WTC11 (cell line): ENCODE results near the gene HEYL. TPM values are rescaled to one million over a fixed set of nuclear protein-coding genes. Genes with fewer than 3 reads are reported as not detected.

ENCODE experiments used
- ATAC-seq: fragments of 200-7000 bp; cut with Tn5 transposase; 2 replicates; pipeline ENCODE4 v1.10.0; 2021; ENCODE audit warnings: mild to moderate bottlenecking, moderate library complexity
- CTCF ChIA-PET: fragments of 300-600 bp; sonication (Branson Sonifier 250); formaldehyde crosslinking; loops from one replicate; lab custom pipeline; 2021; ENCODE audit warnings: antibody characterized with exemption; lab: Charles Lee
- POLR2A ChIA-PET: fragments of 350-600 bp; sonication (Branson Sonifier 250); formaldehyde crosslinking; loops from one replicate; lab custom pipeline; 2021; ENCODE audit warnings: antibody characterized with exemption; lab: Charles Lee
- DNase-seq: peaks from one replicate; pipeline ENCODE4 v3.0.0; 2021; ENCODE audit warnings: low spot score
- H3K27ac Mint-ChIP-seq: 2 replicates; pipeline ENCODE4 v1.8.0; 2021; ENCODE audit warnings: mixed read lengths
- H3K27me3 Mint-ChIP-seq: 2 replicates; pipeline ENCODE4 v1.8.0; 2021; ENCODE audit warnings: low read depth, mild to moderate bottlenecking, moderate library complexity, mixed read lengths
- H3K36me3 Mint-ChIP-seq: 2 replicates; pipeline ENCODE4 v1.8.0; 2021; ENCODE audit warnings: mixed read lengths
- H3K4me1 Mint-ChIP-seq: 2 replicates; pipeline ENCODE4 v1.8.0; 2022; ENCODE audit warnings: mixed read lengths
- H3K4me3 Mint-ChIP-seq: 2 replicates; pipeline ENCODE4 v1.8.0; 2021; ENCODE audit warnings: mild to moderate bottlenecking, moderate library complexity, mixed read lengths
- H3K9me3 Mint-ChIP-seq: 2 replicates; pipeline ENCODE4 v1.8.0; 2021; ENCODE audit warnings: mixed read lengths
- ELF4 ChIP-seq: sonication (generic); formaldehyde crosslinking; IDR thresholded peaks from 2 replicates; pipeline ENCODE4 v1.8.1; 2022; ENCODE audit warnings: low read depth, mild to moderate bottlenecking, moderate library complexity, missing genetic modification reagents
- ETV6 ChIP-seq: sonication (generic); formaldehyde crosslinking; IDR thresholded peaks from 2 replicates; pipeline ENCODE4 v1.8.1; 2022; ENCODE audit warnings: mild to moderate bottlenecking, missing genetic modification reagents
- FOXJ3 ChIP-seq: sonication (generic); formaldehyde crosslinking; IDR thresholded peaks from 2 replicates; pipeline ENCODE4 v1.9.0; 2021; ENCODE audit warnings: missing genetic modification reagents, mild to moderate bottlenecking, borderline replicate concordance
- FOXK1 ChIP-seq: sonication (generic); formaldehyde crosslinking; IDR thresholded peaks from 2 replicates; pipeline ENCODE4 v1.8.0; 2022; ENCODE audit warnings: mild to moderate bottlenecking, moderate library complexity, missing genetic modification reagents
- IRF2 ChIP-seq: sonication (generic); formaldehyde crosslinking; IDR thresholded peaks from 2 replicates; pipeline ENCODE4 v1.8.0; 2022; ENCODE audit warnings: low read depth, missing genetic modification reagents, borderline replicate concordance
- MXD4 ChIP-seq: fragments of 250-450 bp; sonication (Bioruptor Pico); IDR thresholded peaks from 2 replicates; pipeline ENCODE4 v1.8.0; 2021; ENCODE audit warnings: mild to moderate bottlenecking, moderate library complexity, borderline replicate concordance
- NR2C2 ChIP-seq: sonication (generic); formaldehyde crosslinking; IDR thresholded peaks from 2 replicates; pipeline ENCODE4 v1.8.0; 2022; ENCODE audit warnings: mild to moderate bottlenecking, missing genetic modification reagents
- ZNF232 ChIP-seq: sonication (generic); formaldehyde crosslinking; IDR thresholded peaks from 2 replicates; pipeline ENCODE4 v1.8.0; 2022; ENCODE audit warnings: mild to moderate bottlenecking, missing genetic modification reagents
- ZNF317 ChIP-seq: sonication (generic); formaldehyde crosslinking; IDR thresholded peaks from 2 replicates; pipeline ENCODE4 v1.8.1; 2023; ENCODE audit warnings: low read depth, mild to moderate bottlenecking, moderate library complexity, missing genetic modification reagents, borderline replicate concordance
- total RNA-seq: library from RNA; stranded (reverse); gene quantifications from 3 replicates; pipeline ENCODE4 v1.2.3, GENCODE V29; 2021
- TF ChIP-seq, protein P1 (sequence below): sonication (generic); formaldehyde crosslinking; IDR thresholded peaks from 2 replicates; pipeline ENCODE4 v1.8.1; 2023; ENCODE audit warnings: mild to moderate bottlenecking, missing genetic modification reagents
- TF ChIP-seq, protein P2 (sequence below): sonication (generic); formaldehyde crosslinking; IDR thresholded peaks from 2 replicates; pipeline ENCODE4 v1.8.0; 2023; ENCODE audit warnings: missing genetic modification reagents, mild to moderate bottlenecking, borderline replicate concordance
- TF ChIP-seq, protein P3 (sequence below): sonication (generic); formaldehyde crosslinking; IDR thresholded peaks from 2 replicates; pipeline ENCODE4 v1.8.0; 2022; ENCODE audit warnings: mild to moderate bottlenecking, missing genetic modification reagents
- TF ChIP-seq, protein P4 (sequence below): fragments of 200-600 bp; IDR thresholded peaks from 2 replicates; pipeline ENCODE4 v1.8.0; 2022; ENCODE audit warnings: antibody characterized with exemption
- TF ChIP-seq, protein P5 (sequence below): sonication (generic); formaldehyde crosslinking; conservative IDR thresholded peaks from 2 replicates; pipeline ENCODE4 v1.8.1; 2023; ENCODE audit warnings: mild to moderate bottlenecking, low read depth, missing genetic modification reagents, moderate library complexity

Gene HEYL
- total RNA-seq, 1 experiment from 2014 or later, result 2.3 TPM

DNA sequence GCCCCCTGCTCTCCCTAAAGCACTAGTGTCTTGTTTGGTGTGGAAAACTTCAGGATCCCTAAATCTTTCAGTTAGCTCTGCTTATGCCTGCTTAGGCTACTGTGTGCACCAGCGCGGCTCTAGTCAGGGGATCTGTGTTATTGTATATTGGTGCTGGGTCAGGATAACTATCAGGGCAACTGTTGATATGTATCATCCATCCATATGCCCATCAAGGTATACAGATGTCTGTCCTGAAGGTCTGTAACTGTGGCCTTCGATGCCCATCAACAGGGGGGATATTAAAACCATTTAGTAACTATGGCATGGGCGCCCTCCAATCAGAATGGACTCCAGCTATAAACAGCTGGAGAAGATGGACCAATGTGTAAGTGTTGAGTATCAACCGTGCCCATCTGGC, 20.1 kb upstream of the HEYL start:
- POLR2A ChIA-PET, result interaction anchor here (1.5 kb wide), 1 partner anchor 13 kb away, joined by 3 read pairs; no protein-coding TSS in a partner anchor
- CTCF ChIA-PET, result interaction anchor here (1.1 to 4.9 kb wide), 10 partner anchors 11 to 118 kb away, joined by 3 to 124 read pairs (median 17); partner anchors contain the start of genes HPCAL4, NT5C1A and PPIE

More for the DNA sequence above, 20.1 kb upstream of the HEYL start:
- no peak overlapping the region for H3K27ac Mint-ChIP-seq
- ATAC-seq, result no peak
- H3K36me3 Mint-ChIP-seq, result no peaks in the 10 kb centered on the region
- TF ChIP-seq MXD4 (CRISPR knock-in tag) (no peak), NR2C2 (CRISPR knock-in tag) (no peak), IRF2 (no peak), ZNF232 (CRISPR knock-in tag) (no peak), FOXK1 (CRISPR knock-in tag) (no peak), ELF4 (CRISPR knock-in tag) (no peak), ETV6 (no peak), ZNF317 (CRISPR knock-in tag) (no peak), FOXJ3 (CRISPR knock-in tag) (no peak)
- TF ChIP-seq, protein P1, sequence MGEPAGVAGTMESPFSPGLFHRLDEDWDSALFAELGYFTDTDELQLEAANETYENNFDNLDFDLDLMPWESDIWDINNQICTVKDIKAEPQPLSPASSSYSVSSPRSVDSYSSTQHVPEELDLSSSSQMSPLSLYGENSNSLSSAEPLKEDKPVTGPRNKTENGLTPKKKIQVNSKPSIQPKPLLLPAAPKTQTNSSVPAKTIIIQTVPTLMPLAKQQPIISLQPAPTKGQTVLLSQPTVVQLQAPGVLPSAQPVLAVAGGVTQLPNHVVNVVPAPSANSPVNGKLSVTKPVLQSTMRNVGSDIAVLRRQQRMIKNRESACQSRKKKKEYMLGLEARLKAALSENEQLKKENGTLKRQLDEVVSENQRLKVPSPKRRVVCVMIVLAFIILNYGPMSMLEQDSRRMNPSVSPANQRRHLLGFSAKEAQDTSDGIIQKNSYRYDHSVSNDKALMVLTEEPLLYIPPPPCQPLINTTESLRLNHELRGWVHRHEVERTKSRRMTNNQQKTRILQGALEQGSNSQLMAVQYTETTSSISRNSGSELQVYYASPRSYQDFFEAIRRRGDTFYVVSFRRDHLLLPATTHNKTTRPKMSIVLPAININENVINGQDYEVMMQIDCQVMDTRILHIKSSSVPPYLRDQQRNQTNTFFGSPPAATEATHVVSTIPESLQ (CRISPR knock-in tag), result no peak
- TF ChIP-seq, protein P2, sequence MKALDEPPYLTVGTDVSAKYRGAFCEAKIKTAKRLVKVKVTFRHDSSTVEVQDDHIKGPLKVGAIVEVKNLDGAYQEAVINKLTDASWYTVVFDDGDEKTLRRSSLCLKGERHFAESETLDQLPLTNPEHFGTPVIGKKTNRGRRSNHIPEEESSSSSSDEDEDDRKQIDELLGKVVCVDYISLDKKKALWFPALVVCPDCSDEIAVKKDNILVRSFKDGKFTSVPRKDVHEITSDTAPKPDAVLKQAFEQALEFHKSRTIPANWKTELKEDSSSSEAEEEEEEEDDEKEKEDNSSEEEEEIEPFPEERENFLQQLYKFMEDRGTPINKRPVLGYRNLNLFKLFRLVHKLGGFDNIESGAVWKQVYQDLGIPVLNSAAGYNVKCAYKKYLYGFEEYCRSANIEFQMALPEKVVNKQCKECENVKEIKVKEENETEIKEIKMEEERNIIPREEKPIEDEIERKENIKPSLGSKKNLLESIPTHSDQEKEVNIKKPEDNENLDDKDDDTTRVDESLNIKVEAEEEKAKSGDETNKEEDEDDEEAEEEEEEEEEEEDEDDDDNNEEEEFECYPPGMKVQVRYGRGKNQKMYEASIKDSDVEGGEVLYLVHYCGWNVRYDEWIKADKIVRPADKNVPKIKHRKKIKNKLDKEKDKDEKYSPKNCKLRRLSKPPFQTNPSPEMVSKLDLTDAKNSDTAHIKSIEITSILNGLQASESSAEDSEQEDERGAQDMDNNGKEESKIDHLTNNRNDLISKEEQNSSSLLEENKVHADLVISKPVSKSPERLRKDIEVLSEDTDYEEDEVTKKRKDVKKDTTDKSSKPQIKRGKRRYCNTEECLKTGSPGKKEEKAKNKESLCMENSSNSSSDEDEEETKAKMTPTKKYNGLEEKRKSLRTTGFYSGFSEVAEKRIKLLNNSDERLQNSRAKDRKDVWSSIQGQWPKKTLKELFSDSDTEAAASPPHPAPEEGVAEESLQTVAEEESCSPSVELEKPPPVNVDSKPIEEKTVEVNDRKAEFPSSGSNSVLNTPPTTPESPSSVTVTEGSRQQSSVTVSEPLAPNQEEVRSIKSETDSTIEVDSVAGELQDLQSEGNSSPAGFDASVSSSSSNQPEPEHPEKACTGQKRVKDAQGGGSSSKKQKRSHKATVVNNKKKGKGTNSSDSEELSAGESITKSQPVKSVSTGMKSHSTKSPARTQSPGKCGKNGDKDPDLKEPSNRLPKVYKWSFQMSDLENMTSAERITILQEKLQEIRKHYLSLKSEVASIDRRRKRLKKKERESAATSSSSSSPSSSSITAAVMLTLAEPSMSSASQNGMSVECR (CRISPR knock-in tag), result no peak
- TF ChIP-seq, protein P3, sequence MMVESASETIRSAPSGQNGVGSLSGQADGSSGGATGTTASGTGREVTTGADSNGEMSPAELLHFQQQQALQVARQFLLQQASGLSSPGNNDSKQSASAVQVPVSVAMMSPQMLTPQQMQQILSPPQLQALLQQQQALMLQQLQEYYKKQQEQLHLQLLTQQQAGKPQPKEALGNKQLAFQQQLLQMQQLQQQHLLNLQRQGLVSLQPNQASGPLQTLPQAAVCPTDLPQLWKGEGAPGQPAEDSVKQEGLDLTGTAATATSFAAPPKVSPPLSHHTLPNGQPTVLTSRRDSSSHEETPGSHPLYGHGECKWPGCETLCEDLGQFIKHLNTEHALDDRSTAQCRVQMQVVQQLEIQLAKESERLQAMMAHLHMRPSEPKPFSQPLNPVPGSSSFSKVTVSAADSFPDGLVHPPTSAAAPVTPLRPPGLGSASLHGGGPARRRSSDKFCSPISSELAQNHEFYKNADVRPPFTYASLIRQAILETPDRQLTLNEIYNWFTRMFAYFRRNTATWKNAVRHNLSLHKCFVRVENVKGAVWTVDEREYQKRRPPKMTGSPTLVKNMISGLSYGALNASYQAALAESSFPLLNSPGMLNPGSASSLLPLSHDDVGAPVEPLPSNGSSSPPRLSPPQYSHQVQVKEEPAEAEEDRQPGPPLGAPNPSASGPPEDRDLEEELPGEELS (CRISPR knock-in tag), result no peak
- TF ChIP-seq, protein P4, sequence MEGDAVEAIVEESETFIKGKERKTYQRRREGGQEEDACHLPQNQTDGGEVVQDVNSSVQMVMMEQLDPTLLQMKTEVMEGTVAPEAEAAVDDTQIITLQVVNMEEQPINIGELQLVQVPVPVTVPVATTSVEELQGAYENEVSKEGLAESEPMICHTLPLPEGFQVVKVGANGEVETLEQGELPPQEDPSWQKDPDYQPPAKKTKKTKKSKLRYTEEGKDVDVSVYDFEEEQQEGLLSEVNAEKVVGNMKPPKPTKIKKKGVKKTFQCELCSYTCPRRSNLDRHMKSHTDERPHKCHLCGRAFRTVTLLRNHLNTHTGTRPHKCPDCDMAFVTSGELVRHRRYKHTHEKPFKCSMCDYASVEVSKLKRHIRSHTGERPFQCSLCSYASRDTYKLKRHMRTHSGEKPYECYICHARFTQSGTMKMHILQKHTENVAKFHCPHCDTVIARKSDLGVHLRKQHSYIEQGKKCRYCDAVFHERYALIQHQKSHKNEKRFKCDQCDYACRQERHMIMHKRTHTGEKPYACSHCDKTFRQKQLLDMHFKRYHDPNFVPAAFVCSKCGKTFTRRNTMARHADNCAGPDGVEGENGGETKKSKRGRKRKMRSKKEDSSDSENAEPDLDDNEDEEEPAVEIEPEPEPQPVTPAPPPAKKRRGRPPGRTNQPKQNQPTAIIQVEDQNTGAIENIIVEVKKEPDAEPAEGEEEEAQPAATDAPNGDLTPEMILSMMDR, result no peak
- TF ChIP-seq, protein P5, sequence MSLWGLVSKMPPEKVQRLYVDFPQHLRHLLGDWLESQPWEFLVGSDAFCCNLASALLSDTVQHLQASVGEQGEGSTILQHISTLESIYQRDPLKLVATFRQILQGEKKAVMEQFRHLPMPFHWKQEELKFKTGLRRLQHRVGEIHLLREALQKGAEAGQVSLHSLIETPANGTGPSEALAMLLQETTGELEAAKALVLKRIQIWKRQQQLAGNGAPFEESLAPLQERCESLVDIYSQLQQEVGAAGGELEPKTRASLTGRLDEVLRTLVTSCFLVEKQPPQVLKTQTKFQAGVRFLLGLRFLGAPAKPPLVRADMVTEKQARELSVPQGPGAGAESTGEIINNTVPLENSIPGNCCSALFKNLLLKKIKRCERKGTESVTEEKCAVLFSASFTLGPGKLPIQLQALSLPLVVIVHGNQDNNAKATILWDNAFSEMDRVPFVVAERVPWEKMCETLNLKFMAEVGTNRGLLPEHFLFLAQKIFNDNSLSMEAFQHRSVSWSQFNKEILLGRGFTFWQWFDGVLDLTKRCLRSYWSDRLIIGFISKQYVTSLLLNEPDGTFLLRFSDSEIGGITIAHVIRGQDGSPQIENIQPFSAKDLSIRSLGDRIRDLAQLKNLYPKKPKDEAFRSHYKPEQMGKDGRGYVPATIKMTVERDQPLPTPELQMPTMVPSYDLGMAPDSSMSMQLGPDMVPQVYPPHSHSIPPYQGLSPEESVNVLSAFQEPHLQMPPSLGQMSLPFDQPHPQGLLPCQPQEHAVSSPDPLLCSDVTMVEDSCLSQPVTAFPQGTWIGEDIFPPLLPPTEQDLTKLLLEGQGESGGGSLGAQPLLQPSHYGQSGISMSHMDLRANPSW (CRISPR knock-in tag), result no peak
- TF ChIP-seq, all 79 proteins: peak for 0
- DNase-seq, result no peak
- no peaks in the 10 kb centered on the region; the same call in 1 of the 2 replicates for H3K4me1 Mint-ChIP-seq
- no peaks in the 10 kb centered on the region for H3K9me3 Mint-ChIP-seq
- H3K27me3 Mint-ChIP-seq, result peaks cover 100% of the 10 kb centered on the region
- H3K4me3 Mint-ChIP-seq, result no peak overlapping the region
